ENCODE measurements around the gene SPINT1. TPM values are rescaled to one million over a fixed set of nuclear protein-coding genes. Genes with fewer than 3 reads are reported as not detected.

The SPINT1 gene
- 100 to 1,000 TPM; 303 to 430 (median 372) TPM for total RNA-seq

- H3K9me3 ChIP-seq: no peaks in the 10 kb centered on the region
- peak within 1 kb of the TSS; percentile 58 for H3K4me3 ChIP-seq
- H3K27ac ChIP-seq: peak within 1 kb of the TSS; percentile 90
- WGBS: under 1% methylated on average over 43 of the region's 89 CpGs
- H3K36me3 ChIP-seq: no peaks in the 10 kb centered on the region
- TF ChIP-seq EP300 (IDR thresholded peaks at IDR 0.05) (no peak), CTCF (IDR thresholded peaks at IDR 0.05) (no peak), POLR2A (IDR thresholded peaks at IDR 0.05) (no peak), POLR2AphosphoS5 (IDR thresholded peaks at IDR 0.05) (no peak)
- no peak for DNase-seq (ENCODE audit: low spot score in 2 of 2)
- H3K27me3 ChIP-seq: no peaks in the 10 kb centered on the region
- peaks cover 51% of the 10 kb centered on the region for H3K4me1 ChIP-seq
These were observed at the start of gene SPINT1 for GRCh38 chr15:40843885-40844695. TSS of gene SPINT1 (plus strand) at chr15:40844048. CDS start at chr15:40844555, 507 bp downstream.

- Histone ChIP-seq H3K27me3 (no peaks in the 10 kb centered on the region), H3K9me3 (no peaks in the 10 kb centered on the region), H3K27ac (no peak overlapping the region), H3K4me1 (peaks cover 18% of the 10 kb centered on the region), H3K36me3 (peaks cover 9% of the 10 kb centered on the region), H3K4me3 (no peak overlapping the region)
- TF ChIP-seq POLR2A (IDR thresholded peaks at IDR 0.05): no peak
- no peak for TF ChIP-seq EP300 (IDR thresholded peaks at IDR 0.05)
- TF ChIP-seq POLR2AphosphoS5 (IDR thresholded peaks at IDR 0.05): no peak
- no peak for TF ChIP-seq CTCF (IDR thresholded peaks at IDR 0.05)
- DNase-seq (ENCODE audit: low spot score in 2 of 2): no peak
- WGBS: 62% methylated on average over 2 of the region's 2 CpGs
These were observed 47.8 kb upstream of the SPINT1 start for GRCh38 chr15:40796041-40796440.

- Histone ChIP-seq H3K4me1 (peaks cover 18% of the 10 kb centered on the region), H3K4me3 (no peak overlapping the region), H3K9me3 (no peaks in the 10 kb centered on the region), H3K36me3 (peaks cover 5% of the 10 kb centered on the region), H3K27me3 (no peaks in the 10 kb centered on the region), H3K27ac (no peak overlapping the region)
- WGBS: 95% methylated on average over 5 of the region's 5 CpGs
- TF ChIP-seq EP300 (IDR thresholded peaks at IDR 0.05) (no peak), POLR2A (IDR thresholded peaks at IDR 0.05) (no peak), POLR2AphosphoS5 (IDR thresholded peaks at IDR 0.05) (no peak), CTCF (IDR thresholded peaks at IDR 0.05) (no peak)
- no peak for DNase-seq (ENCODE audit: low spot score in 2 of 2)
These were observed 47.3 kb upstream of the SPINT1 start for GRCh38 chr15:40796512-40796911.

- H3K4me1 ChIP-seq: peaks cover 8% of the 10 kb centered on the region
These were observed 44.3 kb upstream of the SPINT1 start for GRCh38 chr15:40799523-40799922.

More at GRCh38 chr15:40799523-40799922, 44.3 kb upstream of the SPINT1 start:
- TF ChIP-seq EP300 (IDR thresholded peaks at IDR 0.05): no peak
- no peak for TF ChIP-seq CTCF (IDR thresholded peaks at IDR 0.05)
- no peak for TF ChIP-seq POLR2A (IDR thresholded peaks at IDR 0.05)
- TF ChIP-seq POLR2AphosphoS5 (IDR thresholded peaks at IDR 0.05): no peak
- Histone ChIP-seq H3K27ac (peak overlapping the region; percentile 61), H3K4me3 (no peak overlapping the region), H3K9me3 (no peaks in the 10 kb centered on the region), H3K36me3 (peaks cover 4% of the 10 kb centered on the region), H3K27me3 (no peaks in the 10 kb centered on the region)
- no peak for DNase-seq (ENCODE audit: low spot score in 2 of 2)
- WGBS: 95% methylated on average over 3 of the region's 3 CpGs
